ENCODE results near the gene UNK. TPM values are rescaled to one million over a fixed set of nuclear protein-coding genes. Genes with fewer than 3 reads are reported as not detected.

The UNK gene
- total RNA-seq, 1 experiment from 2014 or later: 32.1 TPM

DNA sequence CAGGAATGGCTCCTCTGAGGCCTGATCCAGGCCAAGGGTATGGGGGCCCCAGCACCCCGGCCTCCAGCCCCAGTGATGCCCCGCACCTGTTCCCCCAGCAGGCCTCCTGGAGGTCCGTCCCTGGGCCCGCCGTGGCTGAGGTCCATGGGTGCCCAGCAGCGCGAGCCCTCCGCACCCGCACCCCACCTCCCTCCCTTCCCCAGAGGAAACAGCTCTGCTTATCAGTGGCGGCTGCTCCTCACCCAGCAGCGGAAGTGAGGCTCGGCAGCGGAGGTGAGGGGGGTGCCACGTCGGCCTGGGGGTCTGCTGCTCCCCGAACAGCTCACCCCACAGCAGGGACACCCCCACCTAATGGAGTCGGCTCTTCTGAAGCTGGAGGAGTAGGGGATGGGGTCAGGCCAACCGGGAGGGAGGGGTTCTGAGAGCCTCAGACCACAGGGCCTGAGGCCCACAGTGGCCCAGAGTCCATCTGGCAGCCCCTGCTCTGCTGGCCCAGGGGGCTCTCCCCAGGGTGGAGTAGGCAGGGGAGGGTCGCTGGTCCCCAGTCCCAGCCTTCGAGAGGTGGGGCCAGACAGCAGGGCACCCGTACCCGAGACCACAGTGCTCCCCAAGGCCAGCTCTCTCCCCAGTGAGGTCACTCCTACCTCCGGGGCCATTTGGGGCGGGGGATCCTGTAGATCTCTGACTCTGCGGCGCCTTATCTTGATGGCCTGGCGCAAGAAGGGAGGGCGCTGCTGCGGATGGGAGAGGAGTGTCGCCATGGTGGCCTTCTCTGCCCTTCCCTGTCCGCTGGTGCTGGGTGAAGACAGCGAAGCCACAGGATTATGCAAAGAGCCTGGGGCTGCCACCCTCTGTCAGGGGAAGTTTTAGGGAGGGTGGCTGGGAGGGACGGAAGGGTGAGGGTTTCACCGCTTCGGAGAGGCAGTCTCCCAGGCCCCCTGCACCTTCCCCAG, 59.2 kb downstream of the UNK start, which contains the start of gene UNC13D:
Gene UNC13D, minus strand, starts transcription at position 828 of the 953 bp plus-strand sequence. Its CDS starts 67 bp downstream, at position 761.
- DNase-seq (ENCODE audit: low read depth, low spot score): no peak
- Histone ChIP-seq H3K36me3 (ENCODE audit: control insufficient read depth, insufficient read depth, low read length) (no peaks in the 10 kb centered on the region; the same call in 1 of the 2 replicates), H3K4me1 (ENCODE audit: control insufficient read depth, insufficient read depth, low read length) (peaks cover 41% of the 10 kb centered on the region), H3K27me3 (ENCODE audit: control insufficient read depth, insufficient read depth, low read length) (no peaks in the 10 kb centered on the region), H3K9me3 (ENCODE audit: control insufficient read depth, insufficient read depth, low read depth, low read length) (no peaks in the 10 kb centered on the region), H3K27ac (ENCODE audit: low read length) (peak within 1 kb of the TSS; percentile 84), H3K4me3 (ENCODE audit: low read depth in 2 of 2, low read length in 2 of 2) (no peak within 1 kb of the TSS)
- BruUV-seq (replicated peaks): no TSS peak
- POLR2A ChIA-PET: interaction anchor here (0.6 kb wide), 2 partner anchors 14 to 29 kb away, joined by 4 to 6 read pairs; no protein-coding TSS in a partner anchor
- in situ Hi-C loops (cut with HindIII; ENCODE audit: low pct_unique_long_range_greater_than_20kb, low sequenced_read_pairs): no loop called here
- CTCF ChIA-PET: interaction anchor here (0.6 to 0.7 kb wide), 3 partner anchors 18 to 29 kb away, joined by 3 to 6 read pairs (median 3); no protein-coding TSS in a partner anchor
- TF ChIP-seq, protein P1, sequence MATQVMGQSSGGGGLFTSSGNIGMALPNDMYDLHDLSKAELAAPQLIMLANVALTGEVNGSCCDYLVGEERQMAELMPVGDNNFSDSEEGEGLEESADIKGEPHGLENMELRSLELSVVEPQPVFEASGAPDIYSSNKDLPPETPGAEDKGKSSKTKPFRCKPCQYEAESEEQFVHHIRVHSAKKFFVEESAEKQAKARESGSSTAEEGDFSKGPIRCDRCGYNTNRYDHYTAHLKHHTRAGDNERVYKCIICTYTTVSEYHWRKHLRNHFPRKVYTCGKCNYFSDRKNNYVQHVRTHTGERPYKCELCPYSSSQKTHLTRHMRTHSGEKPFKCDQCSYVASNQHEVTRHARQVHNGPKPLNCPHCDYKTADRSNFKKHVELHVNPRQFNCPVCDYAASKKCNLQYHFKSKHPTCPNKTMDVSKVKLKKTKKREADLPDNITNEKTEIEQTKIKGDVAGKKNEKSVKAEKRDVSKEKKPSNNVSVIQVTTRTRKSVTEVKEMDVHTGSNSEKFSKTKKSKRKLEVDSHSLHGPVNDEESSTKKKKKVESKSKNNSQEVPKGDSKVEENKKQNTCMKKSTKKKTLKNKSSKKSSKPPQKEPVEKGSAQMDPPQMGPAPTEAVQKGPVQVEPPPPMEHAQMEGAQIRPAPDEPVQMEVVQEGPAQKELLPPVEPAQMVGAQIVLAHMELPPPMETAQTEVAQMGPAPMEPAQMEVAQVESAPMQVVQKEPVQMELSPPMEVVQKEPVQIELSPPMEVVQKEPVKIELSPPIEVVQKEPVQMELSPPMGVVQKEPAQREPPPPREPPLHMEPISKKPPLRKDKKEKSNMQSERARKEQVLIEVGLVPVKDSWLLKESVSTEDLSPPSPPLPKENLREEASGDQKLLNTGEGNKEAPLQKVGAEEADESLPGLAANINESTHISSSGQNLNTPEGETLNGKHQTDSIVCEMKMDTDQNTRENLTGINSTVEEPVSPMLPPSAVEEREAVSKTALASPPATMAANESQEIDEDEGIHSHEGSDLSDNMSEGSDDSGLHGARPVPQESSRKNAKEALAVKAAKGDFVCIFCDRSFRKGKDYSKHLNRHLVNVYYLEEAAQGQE (IDR thresholded peaks at IDR 0.05; ENCODE audit: insufficient read depth in 1 of 2, low read depth in 2 of 2, low read length in 1 of 2): no peak
- TF ChIP-seq TCF7L2 (IDR thresholded peaks at IDR 0.05; ENCODE audit: low read depth, low read length) (no peak), POLR2AphosphoS5 (IDR thresholded peaks at IDR 0.05; ENCODE audit: low read depth, low read length) (no peak), CTCF (IDR thresholded peaks at IDR 0.05) (no peak), SIN3A (IDR thresholded peaks at IDR 0.05; ENCODE audit: borderline replicate concordance, insufficient read depth, low read depth, low read length) (no peak)
- intact Hi-C loops (cut with micrococcal nuclease; ENCODE audit: unreplicated experiment): no loop called here
- ATAC-seq: peak; percentile 18

DNA sequence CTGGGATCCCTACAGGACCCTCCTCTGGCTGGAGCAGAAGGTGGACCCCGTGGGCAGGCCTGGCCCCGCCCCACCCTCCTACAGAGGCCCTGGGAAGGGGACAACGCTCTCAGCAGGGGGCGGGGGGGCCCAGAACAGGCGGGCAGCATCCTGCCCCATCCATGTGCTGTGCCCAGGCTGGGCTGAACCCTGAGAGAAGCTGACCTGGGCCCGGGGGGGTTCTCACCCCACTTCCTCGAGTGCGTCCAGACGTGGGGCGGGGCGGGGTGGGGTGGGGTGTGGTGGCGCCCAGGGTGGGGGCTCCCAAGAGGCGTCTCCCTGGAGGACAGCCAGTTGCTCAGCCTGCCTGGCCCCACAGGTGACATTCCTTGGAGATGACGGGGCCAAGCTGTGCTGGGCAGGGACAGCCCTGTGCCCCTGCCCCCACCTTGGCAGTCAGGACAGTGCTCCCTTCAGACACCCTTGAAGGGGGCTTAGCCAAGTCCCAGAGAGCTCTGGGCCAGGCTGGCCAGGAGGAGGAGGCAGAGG, 60.0 kb downstream of the UNK start:
- no peak overlapping the region for H3K4me3 ChIP-seq (ENCODE audit: low read depth in 2 of 2, low read length in 2 of 2)
- peak overlapping the region; percentile 84 for H3K27ac ChIP-seq (ENCODE audit: low read length)
- no peaks in the 10 kb centered on the region; the same call in 1 of the 2 replicates for H3K36me3 ChIP-seq (ENCODE audit: control insufficient read depth, insufficient read depth, low read length)
- H3K4me1 ChIP-seq (ENCODE audit: control insufficient read depth, insufficient read depth, low read length): peaks cover 41% of the 10 kb centered on the region
- peak; percentile 77 for ATAC-seq
- intact Hi-C loops (cut with micrococcal nuclease; ENCODE audit: unreplicated experiment) (no loop called here), in situ Hi-C loops (cut with HindIII; ENCODE audit: low pct_unique_long_range_greater_than_20kb, low sequenced_read_pairs) (no loop called here)
- TF ChIP-seq TCF7L2 (IDR thresholded peaks at IDR 0.05; ENCODE audit: low read depth, low read length): no peak
- H3K9me3 ChIP-seq (ENCODE audit: control insufficient read depth, insufficient read depth, low read depth, low read length): no peaks in the 10 kb centered on the region
- DNase-seq (ENCODE audit: low read depth, low spot score): no peak
- no peaks in the 10 kb centered on the region for H3K27me3 ChIP-seq (ENCODE audit: control insufficient read depth, insufficient read depth, low read length)
- ChIA-PET CTCF (interaction anchor here (0.5 to 2.4 kb wide), 3 partner anchors 11 to 94 kb away, joined by 5 to 22 read pairs (median 6); partner anchors contain the start of gene WBP2), POLR2A (interaction anchor here (0.6 kb wide), 2 partner anchors 13 to 30 kb away, joined by 4 to 6 read pairs; no protein-coding TSS in a partner anchor)
- BruUV-seq (replicated peaks): no TSS peak

Measured in Panc1 (cell line).